H1 (cell line): ENCODE results near the gene MBD4. TPM values are rescaled to one million over a fixed set of nuclear protein-coding genes. Genes with fewer than 3 reads are reported as not detected.
A peak's percentile ranks its signal among the peaks of the same experiment; 100 is the strongest.

Source experiments
- BRCA1 ChIP-seq: IDR thresholded peaks from 2 replicates; pipeline ENCODE4 v1.6.1; 2012; ENCODE audit warnings: low read depth, low read length, improper control_type of control experiment
- JUND ChIP-seq: IDR thresholded peaks from 2 replicates; pipeline ENCODE4 v1.6.1; 2011; ENCODE audit warnings: mild to moderate bottlenecking, improper control_type of control experiment, low read length
- POU5F1 ChIP-seq: IDR thresholded peaks from 2 replicates; pipeline ENCODE4 v1.6.1; 2011; ENCODE audit warnings: low read depth, mild to moderate bottlenecking, low read length, moderate library complexity
- RFX5 ChIP-seq: IDR thresholded peaks from 2 replicates; pipeline ENCODE4 v1.6.1; 2011; ENCODE audit warnings: low read depth, low read length, improper control_type of control experiment, borderline replicate concordance
- SIX5 ChIP-seq: IDR thresholded peaks from 2 replicates; pipeline ENCODE4 v1.6.1; 2011; ENCODE audit warnings: mild to moderate bottlenecking, low read depth, low read length
- polyA plus RNA-seq, 7 experiments: library from polyadenylated mRNA; depleted of rRNA in 3 of 7; stranded (reverse) in 5 of 7; unstranded in 2 of 7; fragments of >200 nt in 5 of 7; fragments of 200-250 nt in 2 of 7; gene quantifications; 1 replicate in 5 of 7; 2 replicates in 1 of 7; 4 replicates in 1 of 7; pipeline versions ENCODE4 v1.2.1 to v1.2.3, GENCODE V29; 2011 to 2013; ENCODE audit warnings: missing spikeins in 2 of 7, mixed read lengths in 2 of 7
- small RNA-seq: library from polyadenylated mRNA; stranded (forward); fragments of <200 nt; extraction: miRNeasy Mini kit (QIAGEN cat#:217004); gene quantifications from one replicate; pipeline ENCODE3, GENCODE V24; 2013; ENCODE audit not compliant: insufficient read depth
- total RNA-seq: library from RNA; stranded (reverse); fragmentation: NEBNext Ultra II Directional; extraction: Animal tissue kit (Norgen Biotek cat#: 25700); gene quantifications from 2 replicates; pipeline ENCODE4 v1.2.1, GENCODE V29; 2021
- TF ChIP-seq, protein P1 (sequence below), 3 experiments: IDR thresholded peaks; 1 replicate in 2 of 3; 2 replicates in 1 of 3; pipeline versions ENCODE4 v1.5.1 to v1.6.1; 2011; ENCODE audit warnings: low read length in 3 of 3, mild to moderate bottlenecking in 3 of 3, inconsistent platforms in 2 of 3, low read depth in 1 of 3, moderate library complexity in 1 of 3; ENCODE audit not compliant: insufficient read depth in 1 of 3; ENCODE audit errors: control extremely low read depth in 1 of 3
- TF ChIP-seq, protein P2 (sequence below): IDR thresholded peaks from 2 replicates; pipeline ENCODE4 v1.6.1; 2011; ENCODE audit warnings: low read depth, mild to moderate bottlenecking, low read length; ENCODE audit not compliant: insufficient read depth

Gene MBD4
- total and polyA plus RNA-seq, 2 of the 8 experiments (the other 6 are each of a cell fraction or from before 2014, with no cell fraction given), result 11.2 to 35.8 TPM

DNA sequence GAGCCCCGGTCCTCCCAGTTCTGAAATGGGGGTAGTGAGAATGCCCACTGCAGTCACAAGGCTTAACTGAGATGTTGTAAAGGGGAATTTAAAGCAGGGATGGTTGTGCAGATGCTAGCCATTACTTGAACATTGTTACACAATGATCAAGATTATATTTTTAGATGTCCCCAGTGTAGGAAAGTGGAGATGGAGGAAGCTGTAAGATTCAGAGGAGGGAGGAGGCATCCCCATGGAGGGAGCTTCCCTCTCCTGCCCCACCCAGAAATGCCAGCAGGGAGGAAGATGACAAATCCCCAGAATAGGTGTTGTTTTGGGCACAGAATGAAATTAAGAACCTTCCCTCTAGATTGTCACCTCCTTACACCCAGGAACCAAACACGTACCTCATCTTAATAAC lies 57.4 kb downstream of the MBD4 start (continued):
- TF ChIP-seq SIX5 (no peak), POU5F1 (no peak), BRCA1 (no peak), JUND (no peak), RFX5 (no peak)
- TF ChIP-seq, protein P1, sequence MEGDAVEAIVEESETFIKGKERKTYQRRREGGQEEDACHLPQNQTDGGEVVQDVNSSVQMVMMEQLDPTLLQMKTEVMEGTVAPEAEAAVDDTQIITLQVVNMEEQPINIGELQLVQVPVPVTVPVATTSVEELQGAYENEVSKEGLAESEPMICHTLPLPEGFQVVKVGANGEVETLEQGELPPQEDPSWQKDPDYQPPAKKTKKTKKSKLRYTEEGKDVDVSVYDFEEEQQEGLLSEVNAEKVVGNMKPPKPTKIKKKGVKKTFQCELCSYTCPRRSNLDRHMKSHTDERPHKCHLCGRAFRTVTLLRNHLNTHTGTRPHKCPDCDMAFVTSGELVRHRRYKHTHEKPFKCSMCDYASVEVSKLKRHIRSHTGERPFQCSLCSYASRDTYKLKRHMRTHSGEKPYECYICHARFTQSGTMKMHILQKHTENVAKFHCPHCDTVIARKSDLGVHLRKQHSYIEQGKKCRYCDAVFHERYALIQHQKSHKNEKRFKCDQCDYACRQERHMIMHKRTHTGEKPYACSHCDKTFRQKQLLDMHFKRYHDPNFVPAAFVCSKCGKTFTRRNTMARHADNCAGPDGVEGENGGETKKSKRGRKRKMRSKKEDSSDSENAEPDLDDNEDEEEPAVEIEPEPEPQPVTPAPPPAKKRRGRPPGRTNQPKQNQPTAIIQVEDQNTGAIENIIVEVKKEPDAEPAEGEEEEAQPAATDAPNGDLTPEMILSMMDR (IDR thresholded peaks at IDR 0.05; ENCODE audit: control extremely low read depth in 1 of 3, insufficient read depth in 1 of 3, low read depth in 1 of 3, low read length in 3 of 3), result no peak
- TF ChIP-seq, protein P2, sequence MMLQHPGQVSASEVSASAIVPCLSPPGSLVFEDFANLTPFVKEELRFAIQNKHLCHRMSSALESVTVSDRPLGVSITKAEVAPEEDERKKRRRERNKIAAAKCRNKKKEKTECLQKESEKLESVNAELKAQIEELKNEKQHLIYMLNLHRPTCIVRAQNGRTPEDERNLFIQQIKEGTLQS, result no peak

Small RNA genes lying within 50 kb of the gene (small RNA-seq; reads per million reads assigned to genes)
- gene SNORA7B, result 3.1 reads per million, percentile 39 among the genes with 10 or more reads in this experiment

Other genes starting within 250 kb of the MBD4 start
- gene COPG1, start 190.3 kb downstream of the MBD4 start, total RNA-seq, result 104 and 106 TPM in 2 replicates
- gene COPG1, start 190.3 kb downstream of the MBD4 start, polyA plus RNA-seq (2011; rRNA removed), result 50.7 and 52.7 TPM in 2 replicates
- 46.7 and 49.5 TPM in 2 replicates for gene HMCES, start 161.1 kb downstream of the MBD4 start, total RNA-seq
- 27.6 and 30.4 TPM in 2 replicates for gene HMCES, start 161.1 kb downstream of the MBD4 start, polyA plus RNA-seq (2011; rRNA removed)
- gene EFCAB12, start 11.3 kb downstream of the MBD4 start, total RNA-seq, result 0.75 and 0.99 TPM in 2 replicates
- gene EFCAB12, start 11.3 kb downstream of the MBD4 start, polyA plus RNA-seq (2011; rRNA removed), result 0.60 and 0.71 TPM in 2 replicates
- 23.7 and 26.2 TPM in 2 replicates for gene IFT122, start 276 bp upstream of the MBD4 start, total RNA-seq
- gene IFT122, start 276 bp upstream of the MBD4 start, polyA plus RNA-seq (2011; rRNA removed), result 25.1 and 37.8 TPM in 2 replicates
- gene RHO, start 88.7 kb upstream of the MBD4 start, total RNA-seq, result not detected in 2 replicates
- gene RHO, start 88.7 kb upstream of the MBD4 start, polyA plus RNA-seq (2011; rRNA removed), result not detected in 2 replicates
- gene H1-8, start 103.2 kb upstream of the MBD4 start, total RNA-seq, result not detected in 2 replicates
- gene H1-8, start 103.2 kb upstream of the MBD4 start, polyA plus RNA-seq (2011; rRNA removed), result not detected in 2 replicates
- gene PLXND1, start 166.7 kb upstream of the MBD4 start, total RNA-seq, result 60.2 and 66.4 TPM in 2 replicates
- 17.7 and 21.7 TPM in 2 replicates for gene PLXND1, start 166.7 kb upstream of the MBD4 start, polyA plus RNA-seq (2011; rRNA removed)